Peyer's patch (tissue), 4 donors: ENCODE data around the gene KCTD8. TPM values are rescaled to one million over a fixed set of nuclear protein-coding genes. Genes with fewer than 3 reads are reported as not detected.

Experiments
- DNase-seq, 3 donors: peaks; one replicate each; pipeline ENCODE4 v3.0.0-alpha.2; 2017 to 2019
- H3K27ac ChIP-seq, 4 donors: fragments of 200-600 bp; sonication (generic); one replicate each; pipeline ENCODE4 v1.5.1; 2016 to 2019
- H3K27me3 ChIP-seq, 2 donors: fragments of 200-600 bp; sonication (generic); one replicate each; pipeline ENCODE4 v1.5.1; 2019
- H3K36me3 ChIP-seq, 3 donors: fragments of 200-600 bp; sonication (generic); one replicate each; pipeline ENCODE4 v1.5.1; 2016 to 2019
- H3K4me1 ChIP-seq, 4 donors: fragments of 200-600 bp; sonication (generic); one replicate each; pipeline ENCODE4 v1.5.1; 2016 to 2019
- H3K4me3 ChIP-seq, 4 donors: fragments of 200-600 bp; sonication (generic); 1 replicate in 3 of 4; 2 replicates in 1 of 4; pipeline ENCODE4 v1.5.1; 2016 to 2019; ENCODE audit warnings: mild to moderate bottlenecking in 1 of 4
- H3K9me3 ChIP-seq, 4 donors: fragments of 200-600 bp; sonication (generic); one replicate each; pipeline ENCODE4 v1.5.1; 2016 to 2019; ENCODE audit warnings: mild to moderate bottlenecking in 1 of 4
- POLR2A ChIP-seq, 2 donors: fragments of 450-650 bp; IDR thresholded peaks; one replicate each; pipeline ENCODE4 v1.5.1; 2017; ENCODE audit warnings: antibody characterized with exemption in 2 of 2, mild to moderate bottlenecking in 2 of 2, moderate library complexity in 2 of 2
- total RNA-seq, 4 donors: library from RNA; depleted of rRNA; stranded (reverse); fragments of >200 nt; gene quantifications; one replicate each; pipeline ENCODE4 v1.1.0, GENCODE V29; 2016
- TF ChIP-seq, protein P1 (sequence below), 6 experiments: fragments of 450-650 bp in 4 of 6; fragments of 200-600 bp in 2 of 6; sonication (generic) in 1 of 6; IDR thresholded peaks; one replicate each; pipeline ENCODE4 v1.5.1; 2017 to 2019; ENCODE audit warnings: antibody characterized with exemption in 6 of 6, mild to moderate bottlenecking in 3 of 6, moderate library complexity in 1 of 6

KCTD8 gene
- total RNA-seq, 4 donors from 2014 or later: not detected

DNA sequence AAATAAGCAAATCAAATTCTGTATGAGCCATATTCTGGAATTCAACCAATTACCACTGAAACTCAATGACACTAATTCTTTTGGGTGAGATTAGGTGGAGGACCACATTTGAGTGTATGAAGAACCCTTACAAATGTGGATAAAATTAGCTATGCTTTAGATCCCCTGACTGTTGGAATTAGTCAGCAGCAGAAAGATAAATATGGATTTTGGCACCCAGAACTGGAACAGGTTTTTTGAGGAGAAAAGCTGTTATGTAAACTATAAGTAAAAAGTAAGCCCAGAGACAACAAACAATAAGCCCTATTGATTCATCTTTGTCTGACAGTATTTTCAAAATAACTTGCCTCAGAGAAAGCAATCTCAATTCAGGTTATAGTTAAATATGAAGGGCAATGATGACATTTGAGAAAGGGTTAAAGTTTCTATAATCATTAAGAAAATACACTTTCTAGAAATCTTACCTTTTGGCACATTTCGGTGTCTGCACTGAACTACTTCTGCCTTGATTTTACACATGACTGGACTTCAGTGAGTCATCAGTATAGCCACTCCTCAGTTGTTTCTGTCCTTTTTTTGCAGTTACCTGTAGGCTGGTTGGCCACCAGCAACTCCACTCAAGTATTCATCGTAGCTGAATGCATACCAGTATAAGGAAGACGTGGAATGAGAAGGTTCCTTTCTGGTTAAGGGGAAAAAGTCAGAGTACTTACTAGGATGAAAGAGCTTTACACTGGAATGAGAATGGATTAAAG, 80.0 kb downstream of the KCTD8 start:
- H3K27me3 ChIP-seq: no peaks in the 10 kb centered on the region
- H3K36me3 ChIP-seq: no peaks in the 10 kb centered on the region
- TF ChIP-seq, protein P1, sequence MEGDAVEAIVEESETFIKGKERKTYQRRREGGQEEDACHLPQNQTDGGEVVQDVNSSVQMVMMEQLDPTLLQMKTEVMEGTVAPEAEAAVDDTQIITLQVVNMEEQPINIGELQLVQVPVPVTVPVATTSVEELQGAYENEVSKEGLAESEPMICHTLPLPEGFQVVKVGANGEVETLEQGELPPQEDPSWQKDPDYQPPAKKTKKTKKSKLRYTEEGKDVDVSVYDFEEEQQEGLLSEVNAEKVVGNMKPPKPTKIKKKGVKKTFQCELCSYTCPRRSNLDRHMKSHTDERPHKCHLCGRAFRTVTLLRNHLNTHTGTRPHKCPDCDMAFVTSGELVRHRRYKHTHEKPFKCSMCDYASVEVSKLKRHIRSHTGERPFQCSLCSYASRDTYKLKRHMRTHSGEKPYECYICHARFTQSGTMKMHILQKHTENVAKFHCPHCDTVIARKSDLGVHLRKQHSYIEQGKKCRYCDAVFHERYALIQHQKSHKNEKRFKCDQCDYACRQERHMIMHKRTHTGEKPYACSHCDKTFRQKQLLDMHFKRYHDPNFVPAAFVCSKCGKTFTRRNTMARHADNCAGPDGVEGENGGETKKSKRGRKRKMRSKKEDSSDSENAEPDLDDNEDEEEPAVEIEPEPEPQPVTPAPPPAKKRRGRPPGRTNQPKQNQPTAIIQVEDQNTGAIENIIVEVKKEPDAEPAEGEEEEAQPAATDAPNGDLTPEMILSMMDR (IDR thresholded peaks at IDR 0.05): no peak
- no peak for TF ChIP-seq POLR2A (IDR thresholded peaks at IDR 0.05)
- no peaks in the 10 kb centered on the region for H3K9me3 ChIP-seq
- H3K27ac ChIP-seq: no peak overlapping the region
- DNase-seq: no peak
- no peaks in the 10 kb centered on the region for H3K4me1 ChIP-seq
- H3K4me3 ChIP-seq: no peak overlapping the region

DNA sequence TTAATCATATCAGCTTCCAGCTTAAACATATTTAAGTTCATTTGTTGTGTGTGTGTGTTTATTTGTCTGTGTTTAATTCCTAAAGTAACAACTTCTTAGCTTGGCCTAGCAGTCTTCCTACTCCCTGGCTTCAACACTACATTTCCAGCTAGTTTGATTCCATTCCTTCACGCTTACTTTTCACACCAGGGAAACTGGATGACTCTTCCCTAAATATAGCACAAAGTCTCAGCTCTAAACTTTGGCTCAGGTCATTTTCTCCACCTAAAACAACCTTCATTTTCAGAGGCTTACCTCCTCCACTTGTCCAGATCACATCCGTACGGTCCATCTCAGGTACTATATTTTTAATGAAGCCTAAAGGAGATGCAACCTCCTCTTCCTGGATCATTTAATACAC, 94.4 kb downstream of the KCTD8 start:
- no peak for DNase-seq
- H3K9me3 ChIP-seq: no peaks in the 10 kb centered on the region
- no peak overlapping the region for H3K27ac ChIP-seq
- no peaks in the 10 kb centered on the region for H3K27me3 ChIP-seq
- H3K4me3 ChIP-seq: no peak overlapping the region
- TF ChIP-seq POLR2A (IDR thresholded peaks at IDR 0.05): no peak
- TF ChIP-seq, protein P1 (IDR thresholded peaks at IDR 0.05): no peak
- H3K36me3 ChIP-seq: no peaks in the 10 kb centered on the region
- H3K4me1 ChIP-seq: no peaks in the 10 kb centered on the region

DNA sequence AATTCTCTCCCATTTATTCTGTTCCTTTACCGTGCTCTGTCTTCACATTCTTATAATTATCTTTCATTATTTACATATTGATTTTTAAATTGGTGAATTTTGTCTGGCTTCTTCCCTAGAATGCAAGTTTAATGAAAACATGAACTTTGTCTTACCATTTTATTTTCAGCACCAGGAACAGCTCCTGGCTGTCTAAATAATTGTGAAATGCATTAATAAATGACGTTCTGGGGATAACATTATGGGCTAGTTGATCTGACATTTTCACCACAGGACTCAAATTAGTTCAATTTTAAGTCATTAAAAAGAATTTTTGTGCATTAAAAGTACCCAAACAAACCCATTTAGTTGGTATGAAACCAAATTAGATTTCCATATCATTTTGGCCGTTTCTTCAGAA, 97.5 kb downstream of the KCTD8 start:
- H3K9me3 ChIP-seq: no peaks in the 10 kb centered on the region
- DNase-seq: no peak
- no peaks in the 10 kb centered on the region for H3K4me1 ChIP-seq
- no peaks in the 10 kb centered on the region for H3K27me3 ChIP-seq
- no peaks in the 10 kb centered on the region for H3K36me3 ChIP-seq
- TF ChIP-seq, protein P1 (IDR thresholded peaks at IDR 0.05): no peak
- no peak for TF ChIP-seq POLR2A (IDR thresholded peaks at IDR 0.05)
- H3K27ac ChIP-seq: no peak overlapping the region
- H3K4me3 ChIP-seq: no peak overlapping the region

DNA sequence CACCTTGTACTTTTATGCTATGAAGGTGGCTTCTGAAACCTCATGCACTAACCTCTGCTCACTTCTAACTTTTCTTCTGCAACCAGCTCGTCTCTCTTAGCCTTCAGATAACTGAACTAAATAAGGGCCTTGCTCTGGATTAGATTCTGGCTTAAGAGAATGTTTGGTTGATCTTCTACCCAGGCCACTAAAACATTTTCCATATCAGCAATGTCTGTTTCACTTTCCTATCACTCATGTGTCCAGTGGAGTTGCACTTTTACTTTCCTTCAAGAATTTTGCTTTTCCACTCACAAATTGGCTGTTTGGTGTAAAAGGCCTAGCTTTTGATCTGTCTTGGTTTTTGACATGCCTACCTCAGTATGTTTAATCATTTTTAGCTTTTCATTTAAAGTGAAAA, 105.8 kb downstream of the KCTD8 start:
- Histone ChIP-seq H3K36me3 (no peaks in the 10 kb centered on the region), H3K27ac (no peak overlapping the region), H3K4me3 (no peak overlapping the region), H3K9me3 (no peaks in the 10 kb centered on the region), H3K4me1 (no peaks in the 10 kb centered on the region), H3K27me3 (no peaks in the 10 kb centered on the region)
- DNase-seq: no peak
- TF ChIP-seq, protein P1 (IDR thresholded peaks at IDR 0.05): no peak
- TF ChIP-seq POLR2A (IDR thresholded peaks at IDR 0.05): no peak

DNA sequence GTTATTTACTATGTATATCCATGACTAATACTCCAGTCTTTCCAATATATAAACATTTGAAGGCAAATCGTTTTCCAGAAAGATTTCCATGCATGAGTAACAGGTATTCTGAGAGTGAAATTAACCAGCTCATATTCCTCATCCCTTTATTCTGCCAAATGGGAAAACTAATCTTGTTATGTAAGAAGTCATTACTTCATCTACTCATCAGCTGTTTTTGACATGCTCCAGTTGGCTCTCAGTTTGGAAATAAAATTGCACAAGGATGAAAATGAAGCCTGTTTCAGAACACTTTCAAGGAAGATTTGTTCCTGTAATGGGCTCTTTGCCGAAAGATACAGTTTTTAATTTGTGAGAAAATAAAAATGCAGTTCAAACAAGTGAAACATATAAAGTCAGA, 121.9 kb downstream of the KCTD8 start:
- no peaks in the 10 kb centered on the region for H3K9me3 ChIP-seq
- H3K36me3 ChIP-seq: no peaks in the 10 kb centered on the region
- no peaks in the 10 kb centered on the region for H3K4me1 ChIP-seq
- no peak for DNase-seq
- no peak overlapping the region for H3K4me3 ChIP-seq
- TF ChIP-seq POLR2A (IDR thresholded peaks at IDR 0.05): no peak
- TF ChIP-seq, protein P1 (IDR thresholded peaks at IDR 0.05): no peak
- no peak overlapping the region for H3K27ac ChIP-seq
- no peaks in the 10 kb centered on the region for H3K27me3 ChIP-seq
